ENCODE data around the gene DDX42.

DNA sequence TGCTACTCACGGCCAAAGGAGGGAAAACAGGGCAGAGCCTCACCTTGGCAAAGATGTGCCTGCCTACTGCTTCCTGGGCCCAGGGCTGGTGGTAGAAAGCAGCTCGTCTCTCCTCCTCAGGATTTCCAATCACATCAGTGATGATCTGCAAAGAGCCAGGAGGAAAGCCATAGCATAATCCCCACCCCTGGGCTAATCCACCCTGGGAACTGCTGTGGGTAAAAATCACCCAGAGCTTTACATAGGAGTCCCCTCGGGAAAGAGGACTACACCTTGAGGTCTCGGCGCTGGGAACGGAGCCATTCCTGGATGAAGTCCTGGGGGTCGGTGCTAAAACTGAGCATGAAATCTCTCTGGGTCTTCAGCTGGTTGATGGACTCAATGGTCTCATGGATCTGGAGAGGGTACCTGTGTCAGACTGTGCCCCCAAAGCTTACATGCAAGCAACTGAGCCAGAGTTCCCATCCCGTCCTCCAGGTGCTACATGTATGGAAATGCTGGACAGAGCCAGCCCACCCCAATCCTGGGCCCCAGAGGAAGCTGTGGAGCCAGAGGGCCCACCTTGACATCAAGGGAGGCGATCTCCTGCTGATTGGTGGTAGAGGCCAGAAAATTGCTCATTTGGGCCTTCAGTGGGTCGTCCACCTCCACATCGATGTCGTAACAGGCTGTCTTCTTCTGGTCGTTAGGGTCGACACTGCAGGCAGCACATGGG is 59.2 kb downstream of the DDX42 start:
- TF ChIP-seq CTCF (IDR thresholded peaks at IDR 0.05) (no peak), EZH2 (IDR thresholded peaks at IDR 0.05) (no peak)
